Measurements from ENCODE around the gene DGUOK. TPM values are rescaled to one million over a fixed set of nuclear protein-coding genes. Genes with fewer than 3 reads are reported as not detected.

Gene DGUOK
- total RNA-seq, 1 experiment from 2014 or later, result 70.7 TPM

- Histone ChIP-seq H3K27me3 (replicated peaks; ENCODE audit: control insufficient read depth, insufficient read depth, low read length) (no peaks in the 10 kb centered on the region), H3K9me3 (no peaks in the 10 kb centered on the region), H3K36me3 (ENCODE audit: control insufficient read depth, insufficient read depth, low read length) (no peaks in the 10 kb centered on the region), H3K4me3 (ENCODE audit: low read depth, low read length) (no peak overlapping the region), H3K4me1 (no peaks in the 10 kb centered on the region)
- no peaks in the 10 kb centered on the region for H3K27me3 Mint-ChIP-seq (ENCODE audit: insufficient read depth, unreplicated experiment)
- BruUV-seq (replicated peaks), result no TSS peak
- ChIA-PET POLR2A (interaction anchor here (1.1 kb wide), 1 partner anchor 213 kb away, joined by 4 read pairs; no protein-coding TSS in a partner anchor), CTCF (no interaction called here)
- no peaks in the 10 kb centered on the region for H3K4me1 Mint-ChIP-seq (ENCODE audit: low read depth, unreplicated experiment)
- DNase-seq, result no peak
- intact Hi-C loops (cut with micrococcal nuclease; ENCODE audit: unreplicated experiment), result no loop called here
- H3K4me3 Mint-ChIP-seq (ENCODE audit: unreplicated experiment), result no peak overlapping the region
- TF ChIP-seq, protein P1, sequence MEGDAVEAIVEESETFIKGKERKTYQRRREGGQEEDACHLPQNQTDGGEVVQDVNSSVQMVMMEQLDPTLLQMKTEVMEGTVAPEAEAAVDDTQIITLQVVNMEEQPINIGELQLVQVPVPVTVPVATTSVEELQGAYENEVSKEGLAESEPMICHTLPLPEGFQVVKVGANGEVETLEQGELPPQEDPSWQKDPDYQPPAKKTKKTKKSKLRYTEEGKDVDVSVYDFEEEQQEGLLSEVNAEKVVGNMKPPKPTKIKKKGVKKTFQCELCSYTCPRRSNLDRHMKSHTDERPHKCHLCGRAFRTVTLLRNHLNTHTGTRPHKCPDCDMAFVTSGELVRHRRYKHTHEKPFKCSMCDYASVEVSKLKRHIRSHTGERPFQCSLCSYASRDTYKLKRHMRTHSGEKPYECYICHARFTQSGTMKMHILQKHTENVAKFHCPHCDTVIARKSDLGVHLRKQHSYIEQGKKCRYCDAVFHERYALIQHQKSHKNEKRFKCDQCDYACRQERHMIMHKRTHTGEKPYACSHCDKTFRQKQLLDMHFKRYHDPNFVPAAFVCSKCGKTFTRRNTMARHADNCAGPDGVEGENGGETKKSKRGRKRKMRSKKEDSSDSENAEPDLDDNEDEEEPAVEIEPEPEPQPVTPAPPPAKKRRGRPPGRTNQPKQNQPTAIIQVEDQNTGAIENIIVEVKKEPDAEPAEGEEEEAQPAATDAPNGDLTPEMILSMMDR (IDR thresholded peaks at IDR 0.05; ENCODE audit: insufficient read depth in 1 of 2, low read depth in 1 of 2, low read length in 1 of 2, severe bottlenecking in 1 of 2, unreplicated experiment in 1 of 2), result no peak
- H3K9me3 Mint-ChIP-seq (ENCODE audit: unreplicated experiment), result no peaks in the 10 kb centered on the region
- H3K36me3 Mint-ChIP-seq (ENCODE audit: insufficient read depth, unreplicated experiment), result no peaks in the 10 kb centered on the region
- no peak overlapping the region for H3K27ac Mint-ChIP-seq (ENCODE audit: unreplicated experiment)
These were observed 19.7 kb upstream of the DGUOK start for GRCh38 chr2:73906847-73907505.

- Mint-ChIP-seq H3K27ac (ENCODE audit: unreplicated experiment) (no peak overlapping the region), H3K36me3 (ENCODE audit: insufficient read depth, unreplicated experiment) (no peaks in the 10 kb centered on the region), H3K27me3 (ENCODE audit: insufficient read depth, unreplicated experiment) (no peaks in the 10 kb centered on the region), H3K4me1 (ENCODE audit: low read depth, unreplicated experiment) (no peaks in the 10 kb centered on the region), H3K4me3 (ENCODE audit: unreplicated experiment) (no peak overlapping the region), H3K9me3 (ENCODE audit: unreplicated experiment) (no peaks in the 10 kb centered on the region)
- ChIA-PET POLR2A (interaction anchor here (0.5 to 1.1 kb wide), 3 partner anchors 46 to 213 kb away, joined by 3 to 4 read pairs (median 3); partner anchors contain the start of gene STAMBP), CTCF (interaction anchor here (0.5 to 1.1 kb wide), 4 partner anchors 13 to 179 kb away, joined by 3 to 6 read pairs (median 3); partner anchors contain the start of gene STAMBP)
- Histone ChIP-seq H3K27me3 (replicated peaks; ENCODE audit: control insufficient read depth, insufficient read depth, low read length) (no peaks in the 10 kb centered on the region), H3K4me3 (ENCODE audit: low read depth, low read length) (no peak overlapping the region), H3K36me3 (ENCODE audit: control insufficient read depth, insufficient read depth, low read length) (no peaks in the 10 kb centered on the region), H3K9me3 (no peaks in the 10 kb centered on the region), H3K4me1 (no peaks in the 10 kb centered on the region)
- intact Hi-C loops (cut with micrococcal nuclease; ENCODE audit: unreplicated experiment), result no loop called here
- peak; percentile 46 to 54 for DNase-seq
- TF ChIP-seq, protein P1 (IDR thresholded peaks at IDR 0.05; ENCODE audit: insufficient read depth in 1 of 2, low read depth in 1 of 2, low read length in 1 of 2, severe bottlenecking in 1 of 2, unreplicated experiment in 1 of 2), result peak in 1 of 2 experiments; percentile 44
- BruUV-seq (replicated peaks), result no TSS peak
These were observed 18.7 kb upstream of the DGUOK start for GRCh38 chr2:73907840-73908452.

DNA sequence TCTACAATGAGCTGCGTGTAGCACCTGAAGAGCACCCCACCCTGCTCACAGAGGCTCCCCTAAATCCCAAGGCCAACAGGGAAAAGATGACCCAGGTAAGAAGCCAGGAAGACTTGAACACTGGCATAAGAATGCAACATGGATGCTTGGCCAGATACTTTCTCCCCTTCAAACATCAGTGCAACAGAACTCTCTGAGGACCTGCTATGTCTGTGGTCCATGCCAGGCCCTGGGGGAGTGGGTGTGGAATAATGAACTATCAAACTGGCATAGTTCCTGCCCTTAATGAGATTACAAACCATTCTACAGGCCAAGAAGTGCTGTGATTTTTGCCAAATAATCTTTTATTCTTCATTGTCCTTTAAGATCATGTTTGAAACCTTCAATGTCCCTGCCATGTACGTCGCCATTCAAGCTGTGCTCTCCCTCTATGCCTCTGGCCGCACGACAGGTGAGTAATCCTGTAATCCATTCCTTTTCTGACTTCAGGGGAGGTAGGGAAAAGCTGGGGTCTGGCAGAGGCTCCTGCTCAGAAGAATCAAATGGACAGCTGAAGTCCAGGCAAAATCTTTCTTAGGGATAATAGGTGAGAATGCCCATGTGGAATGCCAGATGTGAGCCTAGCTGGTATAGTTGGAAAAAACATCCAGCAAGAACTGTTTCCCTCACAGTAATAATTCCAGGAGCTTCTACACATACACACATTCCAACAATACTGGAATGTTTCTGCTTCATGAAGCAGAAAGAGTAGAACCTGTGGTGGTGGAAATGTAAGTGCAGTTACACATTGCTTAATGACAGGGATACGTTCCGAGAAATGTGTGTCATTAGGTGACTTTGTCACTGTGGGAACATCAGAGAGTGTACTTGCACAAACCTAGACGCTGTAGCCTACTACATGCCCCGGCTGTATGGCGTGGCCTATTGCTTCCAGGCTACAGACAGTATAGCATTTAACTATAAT, 17.7 kb upstream of the DGUOK start:
- ChIA-PET POLR2A (no interaction called here), CTCF (no interaction called here)
- no peaks in the 10 kb centered on the region for H3K27me3 Mint-ChIP-seq (ENCODE audit: insufficient read depth, unreplicated experiment)
- intact Hi-C loops (cut with micrococcal nuclease; ENCODE audit: unreplicated experiment), result no loop called here
- H3K4me1 Mint-ChIP-seq (ENCODE audit: low read depth, unreplicated experiment), result no peaks in the 10 kb centered on the region
- no TSS peak for BruUV-seq (replicated peaks)
- DNase-seq, result no peak
- Histone ChIP-seq H3K36me3 (ENCODE audit: control insufficient read depth, insufficient read depth, low read length) (no peaks in the 10 kb centered on the region), H3K4me1 (no peaks in the 10 kb centered on the region), H3K9me3 (no peaks in the 10 kb centered on the region), H3K4me3 (ENCODE audit: low read depth, low read length) (no peak overlapping the region), H3K27me3 (replicated peaks; ENCODE audit: control insufficient read depth, insufficient read depth, low read length) (no peaks in the 10 kb centered on the region)
- H3K27ac Mint-ChIP-seq (ENCODE audit: unreplicated experiment), result no peak overlapping the region
- no peaks in the 10 kb centered on the region for H3K36me3 Mint-ChIP-seq (ENCODE audit: insufficient read depth, unreplicated experiment)
- TF ChIP-seq, protein P1 (IDR thresholded peaks at IDR 0.05; ENCODE audit: insufficient read depth in 1 of 2, low read depth in 1 of 2, low read length in 1 of 2, severe bottlenecking in 1 of 2, unreplicated experiment in 1 of 2), result no peak
- no peaks in the 10 kb centered on the region for H3K9me3 Mint-ChIP-seq (ENCODE audit: unreplicated experiment)
- no peak overlapping the region for H3K4me3 Mint-ChIP-seq (ENCODE audit: unreplicated experiment)
